H1 (cell line): ENCODE data around the gene HSD17B13. TPM values are rescaled to one million over a fixed set of nuclear protein-coding genes. Genes with fewer than 3 reads are reported as not detected.
"Not testable (repeated sequence)": the region's sequence is repeated elsewhere in the genome, so short reads cannot be mapped to it uniquely, and the experiment has no call there.

Experiments
- CTCF ChIA-PET: fragments of 300-600 bp; sonication (Branson Sonifier 250); formaldehyde crosslinking; loops from one replicate; lab custom pipeline; 2021; ENCODE audit not compliant: partially characterized antibody; lab: Charles Lee
- POLR2A ChIA-PET: fragments of 300-600 bp; sonication (Branson Sonifier 250); formaldehyde crosslinking; loops from one replicate; lab custom pipeline; 2021; ENCODE audit warnings: inconsistent platforms; ENCODE audit not compliant: partially characterized antibody; lab: Charles Lee
- DNase-seq, 2 experiments: peaks; one replicate each; pipeline versions ENCODE4 v3.0.0 to v3.0.0-alpha.2; 2010 to 2022; ENCODE audit warnings: low spot score in 2 of 2, low read depth in 1 of 2, mixed read lengths in 1 of 2
- FAIRE-seq: peaks from 2 replicates; lab custom pipeline; 2011; peaks lifted over from hg19 to GRCh38; lab: Jason Lieb, UNC
- H2AFZ ChIP-seq: 2 replicates; pipeline ENCODE4 v1.8.1; 2012; ENCODE audit warnings: low read length, inconsistent platforms
- H2AK5ac ChIP-seq: 2 replicates; pipeline ENCODE4 v1.6.1; 2013; ENCODE audit warnings: low read depth, low read length
- H2BK120ac ChIP-seq: replicated peaks from 2 replicates; pipeline ENCODE3; 2013; ENCODE audit warnings: low read depth, low read length, inconsistent platforms
- H2BK12ac ChIP-seq: 2 replicates; pipeline ENCODE4 v1.6.1; 2013; ENCODE audit warnings: low read depth, low read length
- H2BK15ac ChIP-seq: 2 replicates; pipeline ENCODE4 v1.6.1; 2013; ENCODE audit warnings: low read length
- H2BK20ac ChIP-seq: 2 replicates; pipeline ENCODE4 v1.6.1; 2013; ENCODE audit warnings: low read length
- H2BK5ac ChIP-seq: 2 replicates; pipeline ENCODE4 v1.6.1; 2013; ENCODE audit warnings: low read depth, low read length
- H3K14ac ChIP-seq: 2 replicates; pipeline ENCODE4 v1.6.1; 2013; ENCODE audit warnings: inconsistent platforms; ENCODE audit not compliant: insufficient read length
- H3K18ac ChIP-seq: 2 replicates; pipeline ENCODE4 v1.6.1; 2013; ENCODE audit warnings: low read length; ENCODE audit errors: extremely low read depth
- H3K23ac ChIP-seq: 2 replicates; pipeline ENCODE4 v1.6.1; 2013; ENCODE audit warnings: inconsistent platforms; ENCODE audit not compliant: insufficient read length
- H3K23me2 ChIP-seq: 2 replicates; pipeline ENCODE4 v1.6.1; 2013; ENCODE audit warnings: low read depth, low read length
- H3K27ac ChIP-seq: 2 replicates; pipeline ENCODE4 v1.6.1; 2011; ENCODE audit warnings: low read depth, low read length, inconsistent platforms
- H3K27me3 ChIP-seq, 4 experiments: replicated peaks in 1 of 4; 1 replicate in 1 of 4; 2 replicates in 3 of 4; pipeline versions ENCODE4 v1.6.1 to v1.8.1; 2011 to 2013; ENCODE audit warnings: low read length in 3 of 4, mild to moderate bottlenecking in 3 of 4, inconsistent platforms in 2 of 4, mixed read lengths in 2 of 4, moderate library complexity in 1 of 4; ENCODE audit not compliant: control insufficient read depth in 3 of 4, insufficient read depth in 3 of 4; ENCODE audit errors: extremely low read depth in 1 of 4
- H3K36me3 ChIP-seq, 4 experiments: 2 replicates each; pipeline versions ENCODE4 v1.6.1 to v1.8.1; 2011 to 2013; ENCODE audit warnings: mild to moderate bottlenecking in 4 of 4, low read length in 3 of 4, moderate library complexity in 2 of 4, control low read depth in 1 of 4, inconsistent platforms in 1 of 4; ENCODE audit not compliant: insufficient read depth in 4 of 4, control insufficient read depth in 2 of 4
- H3K4ac ChIP-seq: replicated peaks from 2 replicates; pipeline ENCODE3; 2013; ENCODE audit warnings: low read length, low read depth, mixed read lengths, inconsistent platforms; ENCODE audit not compliant: insufficient read length
- H3K4me1 ChIP-seq, 4 experiments: replicated peaks in 1 of 4; 1 replicate in 1 of 4; 2 replicates in 3 of 4; pipeline versions ENCODE4 v1.6.1 to v1.8.1; 2011 to 2013; ENCODE audit warnings: low read length in 3 of 4, inconsistent platforms in 2 of 4, mixed read lengths in 1 of 4; ENCODE audit not compliant: insufficient read depth in 4 of 4, control insufficient read depth in 3 of 4
- H3K4me2 ChIP-seq, 2 experiments: 2 replicates each; pipeline versions ENCODE4 v1.6.1 to v1.8.1; 2011 to 2013; ENCODE audit warnings: low read depth in 2 of 2, low read length in 2 of 2, control low read depth in 1 of 2, inconsistent platforms in 1 of 2, mild to moderate bottlenecking in 1 of 2; ENCODE audit not compliant: insufficient read depth in 1 of 2
- H3K4me3 ChIP-seq, 4 experiments: fragments of 200-600, 300-600 bp in 1 of 4; sonication (generic), shearing (Covaris generic), sonication (Bioruptor Twin) in 1 of 4; 2 replicates each; pipeline versions ENCODE4 v1.5.1 to v1.8.1; 2011 to 2016; ENCODE audit warnings: low read length in 4 of 4, low read depth in 3 of 4, control low read depth in 2 of 4, inconsistent platforms in 2 of 4, mild to moderate bottlenecking in 2 of 4, mixed read lengths in 1 of 4, moderate library complexity in 1 of 4; ENCODE audit not compliant: insufficient read depth in 2 of 4; ENCODE audit errors: extremely low read depth in 1 of 4
- H3K56ac ChIP-seq: replicated peaks from 2 replicates; pipeline ENCODE3; 2013; ENCODE audit warnings: low read depth, mild to moderate bottlenecking, mixed read lengths, low read length, inconsistent platforms; ENCODE audit not compliant: insufficient read length
- H3K79me1 ChIP-seq: 2 replicates; pipeline ENCODE4 v1.6.1; 2013; ENCODE audit warnings: low read depth, low read length, control low read depth
- H3K79me2 ChIP-seq, 2 experiments: 2 replicates each; pipeline versions ENCODE4 v1.6.1 to v1.8.1; 2012 to 2013; ENCODE audit warnings: low read length in 2 of 2, mild to moderate bottlenecking in 2 of 2, inconsistent platforms in 1 of 2; ENCODE audit not compliant: insufficient read depth in 2 of 2, control insufficient read depth in 1 of 2
- H3K9ac ChIP-seq, 4 experiments: replicated peaks in 1 of 4; 1 replicate in 1 of 4; 2 replicates in 3 of 4; pipeline versions ENCODE4 v1.6.1 to v1.8.1; 2011 to 2013; ENCODE audit warnings: low read depth in 3 of 4, low read length in 3 of 4, control low read depth in 2 of 4, mild to moderate bottlenecking in 2 of 4, moderate library complexity in 2 of 4, inconsistent platforms in 1 of 4; ENCODE audit errors: extremely low read depth in 1 of 4
- H3K9me3 ChIP-seq, 2 experiments: 2 replicates each; pipeline versions ENCODE4 v1.6.1 to v1.8.1; 2012 to 2013; ENCODE audit warnings: mild to moderate bottlenecking in 2 of 2, moderate library complexity in 2 of 2, control low read depth in 1 of 2, inconsistent platforms in 1 of 2, low read depth in 1 of 2, low read length in 1 of 2, mixed read lengths in 1 of 2; ENCODE audit not compliant: insufficient read depth in 2 of 2
- H4K20me1 ChIP-seq, 2 experiments: replicated peaks in 1 of 2; 2 replicates each; pipeline versions ENCODE3 to v1.8.1; 2011 to 2013; ENCODE audit warnings: inconsistent platforms in 2 of 2, low read length in 2 of 2, mild to moderate bottlenecking in 1 of 2; ENCODE audit not compliant: insufficient read depth in 2 of 2, control insufficient read depth in 1 of 2
- H4K5ac ChIP-seq: 2 replicates; pipeline ENCODE4 v1.6.1; 2013; ENCODE audit warnings: low read length, low read depth, mixed read lengths, inconsistent platforms; ENCODE audit not compliant: insufficient read length
- H4K8ac ChIP-seq: 2 replicates; pipeline ENCODE4 v1.8.0; 2013; ENCODE audit warnings: mild to moderate bottlenecking, moderate library complexity, low read length, inconsistent platforms; ENCODE audit not compliant: insufficient read depth; ENCODE audit errors: extremely low read depth
- H4K91ac ChIP-seq: replicated peaks from 2 replicates; pipeline ENCODE3; 2013; ENCODE audit warnings: low read length, mixed read lengths, inconsistent platforms; ENCODE audit not compliant: insufficient read length
- WGBS, 2 experiments: shearing (Covaris generic) in 1 of 2; methylation state at CpG; one replicate each; pipeline versions ENCODE4 v1.1.6 to v1.1.7; 2013 to 2015; ENCODE audit warnings: low lambda C conversion rate in 2 of 2, mixed read lengths in 2 of 2, inconsistent platforms in 1 of 2, low coverage in 1 of 2, missing lambda C conversion rate in 1 of 2; ENCODE audit not compliant: insufficient replicate concordance in 2 of 2, insufficient coverage in 1 of 2, insufficient read length in 1 of 2; ENCODE audit errors: extremely low coverage in 1 of 2, missing lambda C conversion rate in 1 of 2; 5-methylcytosine and 5-hydroxymethylcytosine counted together
- polyA plus RNA-seq, 7 experiments: library from polyadenylated mRNA; depleted of rRNA in 3 of 7; stranded (reverse) in 5 of 7; unstranded in 2 of 7; fragments of >200 nt in 5 of 7; fragments of 200-250 nt in 2 of 7; gene quantifications; 1 replicate in 5 of 7; 2 replicates in 1 of 7; 4 replicates in 1 of 7; pipeline versions ENCODE4 v1.2.1 to v1.2.3, GENCODE V29; 2011 to 2013; ENCODE audit warnings: missing spikeins in 2 of 7, mixed read lengths in 2 of 7
- total RNA-seq: library from RNA; stranded (reverse); fragmentation: NEBNext Ultra II Directional; extraction: Animal tissue kit (Norgen Biotek cat#: 25700); gene quantifications from 2 replicates; pipeline ENCODE4 v1.2.1, GENCODE V29; 2021

Gene HSD17B13
- total and polyA plus RNA-seq, 2 of the 8 experiments (the other 6 are each of a cell fraction or from before 2014, with no cell fraction given): 0.09 to 0.13 TPM

- H2BK20ac ChIP-seq, DNase-seq, H4K5ac ChIP-seq, CTCF ChIA-PET, H3K23me2 ChIP-seq, H2BK120ac ChIP-seq, FAIRE-seq, H2AFZ ChIP-seq, H3K9ac ChIP-seq, H3K4ac ChIP-seq, H2BK5ac ChIP-seq, H3K36me3 ChIP-seq, H3K4me2 ChIP-seq, H4K20me1 ChIP-seq, H2AK5ac ChIP-seq, H3K27ac ChIP-seq, H4K8ac ChIP-seq, H3K4me1 ChIP-seq, H3K9me3 ChIP-seq, H3K14ac ChIP-seq, H3K23ac ChIP-seq, H3K27me3 ChIP-seq, H3K18ac ChIP-seq, H4K91ac ChIP-seq, H2BK12ac ChIP-seq, H3K79me2 ChIP-seq, H2BK15ac ChIP-seq, POLR2A ChIA-PET, H3K79me1 ChIP-seq, H3K4me3 ChIP-seq, H3K56ac ChIP-seq: not testable (repeated sequence)
- WGBS, 2 experiments: 89% methylated on average over 11 of the region's 11 CpGs; no CpG with 5 or more reads in 1 of the 2 experiments
Measured at GRCh38 chr4:87294911-87295310, 27.8 kb downstream of the HSD17B13 start.
